GM19397 (cell line): ENCODE measurements around the gene ZNF23.

ENCODE experiments used
- ATAC-seq: cut with Tn5 transposase; IDR thresholded peaks from one replicate; pipeline ENCODE4 v1.9.1; 2021; ENCODE audit warnings: mild to moderate bottlenecking, moderate library complexity; ENCODE audit not compliant: unreplicated experiment

The ZNF23 gene

GRCh38 chr16:71399801-71400563 is 62.1 kb downstream of the ZNF23 start:
- no peak for ATAC-seq
